HG03460 (cell line): ENCODE results near the gene CLCA2.

Experiments
- ATAC-seq: cut with Tn5 transposase; IDR thresholded peaks from one replicate; pipeline ENCODE4 v1.9.1; 2021; ENCODE audit not compliant: unreplicated experiment

CLCA2 gene, protein sequence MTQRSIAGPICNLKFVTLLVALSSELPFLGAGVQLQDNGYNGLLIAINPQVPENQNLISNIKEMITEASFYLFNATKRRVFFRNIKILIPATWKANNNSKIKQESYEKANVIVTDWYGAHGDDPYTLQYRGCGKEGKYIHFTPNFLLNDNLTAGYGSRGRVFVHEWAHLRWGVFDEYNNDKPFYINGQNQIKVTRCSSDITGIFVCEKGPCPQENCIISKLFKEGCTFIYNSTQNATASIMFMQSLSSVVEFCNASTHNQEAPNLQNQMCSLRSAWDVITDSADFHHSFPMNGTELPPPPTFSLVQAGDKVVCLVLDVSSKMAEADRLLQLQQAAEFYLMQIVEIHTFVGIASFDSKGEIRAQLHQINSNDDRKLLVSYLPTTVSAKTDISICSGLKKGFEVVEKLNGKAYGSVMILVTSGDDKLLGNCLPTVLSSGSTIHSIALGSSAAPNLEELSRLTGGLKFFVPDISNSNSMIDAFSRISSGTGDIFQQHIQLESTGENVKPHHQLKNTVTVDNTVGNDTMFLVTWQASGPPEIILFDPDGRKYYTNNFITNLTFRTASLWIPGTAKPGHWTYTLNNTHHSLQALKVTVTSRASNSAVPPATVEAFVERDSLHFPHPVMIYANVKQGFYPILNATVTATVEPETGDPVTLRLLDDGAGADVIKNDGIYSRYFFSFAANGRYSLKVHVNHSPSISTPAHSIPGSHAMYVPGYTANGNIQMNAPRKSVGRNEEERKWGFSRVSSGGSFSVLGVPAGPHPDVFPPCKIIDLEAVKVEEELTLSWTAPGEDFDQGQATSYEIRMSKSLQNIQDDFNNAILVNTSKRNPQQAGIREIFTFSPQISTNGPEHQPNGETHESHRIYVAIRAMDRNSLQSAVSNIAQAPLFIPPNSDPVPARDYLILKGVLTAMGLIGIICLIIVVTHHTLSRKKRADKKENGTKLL

DNA sequence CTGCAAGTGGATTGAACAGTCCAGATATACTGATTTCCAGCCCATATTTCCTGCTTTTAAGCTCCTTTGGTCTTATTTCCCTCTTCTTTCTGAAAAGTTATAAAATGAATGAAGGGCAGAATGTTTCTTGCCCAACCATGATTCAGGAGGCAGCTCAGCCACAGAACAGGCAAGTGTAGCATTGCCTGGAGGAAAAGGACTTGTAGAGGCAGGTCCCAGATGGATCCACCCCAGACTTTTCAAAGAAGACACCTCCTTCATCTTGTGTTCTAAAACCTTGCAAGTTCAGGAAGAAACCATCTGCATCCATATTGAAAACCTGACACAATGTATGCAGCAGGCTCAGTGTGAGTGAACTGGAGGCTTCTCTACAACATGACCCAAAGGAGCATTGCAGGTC lies at the start of gene CLCA2:
Gene CLCA2, plus strand, starts transcription at position 299 of the 400 bp plus-strand sequence. Its CDS starts 77 bp downstream, at position 376.
- ATAC-seq: no peak

- ATAC-seq: no peak
These were observed 48.3 kb upstream of the CLCA2 start for GRCh38 chr1:86375688-86376087.

- ATAC-seq: no peak
These were observed 46.6 kb upstream of the CLCA2 start for GRCh38 chr1:86377341-86377740.

- ATAC-seq: no peak
These were observed 45.2 kb upstream of the CLCA2 start for GRCh38 chr1:86378813-86379212.

DNA sequence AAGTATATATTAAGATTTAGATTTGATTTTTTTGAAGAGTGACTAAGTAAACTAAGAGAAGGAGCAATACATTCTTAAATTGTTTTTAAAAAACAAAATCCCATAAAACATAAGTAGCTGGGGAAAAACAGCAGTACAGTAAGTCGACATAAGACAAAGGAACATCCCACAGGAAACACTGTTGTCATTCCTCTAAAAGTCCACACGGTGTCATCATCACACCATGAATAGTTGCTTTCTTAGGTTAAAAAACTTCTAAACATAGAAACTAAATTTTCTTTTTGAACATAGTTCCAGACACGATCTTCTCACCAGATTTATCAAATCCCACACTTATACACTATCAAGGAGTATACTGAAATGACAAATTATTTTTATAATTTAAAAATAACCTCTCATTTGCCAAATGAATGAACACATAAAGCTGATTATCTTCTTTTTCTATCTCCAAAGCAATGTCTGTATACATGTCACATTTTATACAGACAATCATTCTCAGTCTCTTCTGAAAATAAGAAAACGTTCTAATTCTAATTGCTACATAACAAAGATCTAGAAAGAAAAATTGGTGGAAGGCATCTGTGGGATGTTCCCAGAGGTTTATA lies 43.6 kb upstream of the CLCA2 start:
- ATAC-seq: peak; percentile 54

DNA sequence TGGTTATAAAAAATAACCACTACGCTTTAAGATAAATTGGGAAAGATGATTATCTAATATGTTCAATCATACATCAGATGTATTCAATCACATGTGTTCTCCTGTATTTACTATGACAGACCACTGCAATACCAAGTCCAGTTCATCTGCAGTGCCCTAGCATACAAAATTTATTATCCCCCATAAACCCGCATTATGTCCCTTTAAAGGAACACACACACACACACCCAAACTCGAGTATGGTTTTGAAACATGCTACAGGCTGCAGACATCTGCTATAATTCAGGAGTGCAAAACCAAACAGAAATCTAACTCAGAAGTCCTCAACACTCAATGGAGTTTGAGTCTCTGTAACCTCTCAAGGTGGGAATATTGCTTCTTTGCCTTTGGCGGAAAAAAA lies 42.7 kb upstream of the CLCA2 start:
- no peak for ATAC-seq

GRCh38 chr1:86382878-86383277 lies 41.1 kb upstream of the CLCA2 start:
- peak; percentile 56 for ATAC-seq

DNA sequence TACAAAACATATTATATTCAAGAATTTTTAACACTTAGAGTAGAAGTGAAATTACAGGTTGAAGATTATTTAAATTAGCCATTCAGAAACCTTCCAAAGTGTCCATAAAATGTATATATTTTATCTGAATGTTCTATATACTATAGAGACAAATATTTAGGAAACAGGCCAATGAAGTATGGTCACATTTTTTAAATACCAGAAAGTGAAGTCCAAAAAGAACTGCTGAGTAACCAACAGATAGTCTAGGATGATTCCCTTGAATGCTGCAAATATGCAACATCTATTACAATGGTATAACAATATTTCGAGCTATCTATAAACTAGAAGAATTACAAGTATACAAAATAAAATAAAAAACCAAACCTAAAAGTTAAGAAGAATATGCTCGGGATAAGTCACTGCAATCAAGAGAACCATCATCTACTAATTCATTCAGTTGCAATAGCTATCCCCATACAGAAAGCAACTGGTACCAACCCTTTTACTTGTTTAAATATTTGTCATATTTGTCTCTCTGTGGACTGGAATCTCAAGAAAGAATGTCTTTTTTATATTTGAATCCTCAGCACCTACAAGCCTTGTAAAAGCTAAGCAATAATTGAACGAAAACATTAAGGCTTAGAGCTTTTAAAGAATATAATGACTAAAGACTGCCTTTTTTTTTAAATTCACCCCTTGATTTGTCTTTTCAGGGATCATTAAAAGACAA lies 35.9 kb upstream of the CLCA2 start:
- ATAC-seq: no peak

DNA sequence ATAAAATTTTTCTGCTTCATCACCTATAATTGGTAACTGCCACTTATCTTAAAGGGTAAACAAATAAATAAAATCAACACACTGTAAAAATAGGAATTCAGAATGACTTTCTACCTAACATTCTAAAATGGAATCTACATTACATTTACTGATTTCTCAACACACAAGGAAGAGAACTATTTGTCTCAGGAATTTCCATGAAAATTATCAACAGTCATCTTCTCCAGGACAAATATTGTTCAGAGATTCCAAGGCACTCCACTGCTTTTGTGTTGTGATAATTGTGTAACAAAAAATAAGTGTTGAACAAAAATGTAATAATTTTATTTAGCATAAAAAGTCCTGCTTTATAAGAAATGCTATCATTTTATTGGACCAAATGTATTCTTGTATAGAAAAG lies 35.2 kb upstream of the CLCA2 start:
- no peak for ATAC-seq

DNA sequence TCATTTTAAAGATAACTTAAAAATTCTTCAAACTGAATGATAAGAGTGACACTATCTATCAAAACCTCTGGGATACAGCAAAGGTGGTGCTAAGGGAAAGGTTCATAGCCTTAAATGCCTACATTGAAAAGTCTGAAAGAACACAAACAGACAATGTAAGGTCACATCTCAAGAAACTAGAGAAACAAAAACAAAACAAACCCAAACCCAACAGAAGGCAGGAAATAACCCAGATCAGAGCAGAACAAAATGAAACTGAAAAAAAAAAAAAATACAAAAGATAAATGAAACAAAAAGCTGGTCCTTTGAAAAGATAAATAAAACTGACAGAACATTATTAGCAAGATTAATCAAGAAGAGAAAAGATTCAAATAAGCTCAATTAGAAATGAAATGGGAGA lies 34.7 kb upstream of the CLCA2 start:
- peak; percentile 87 for ATAC-seq

- ATAC-seq: no peak
These were observed 29.6 kb upstream of the CLCA2 start for GRCh38 chr1:86394416-86394815.

GRCh38 chr1:86395751-86396497 lies 28.0 kb upstream of the CLCA2 start, which contains the start of gene ODF2L:
Gene ODF2L (minus strand): TSS chr1:86396323. CDS start chr1:86387027, 9,296 bp downstream.
- ATAC-seq: peak; percentile 100

- peak; percentile 21 for ATAC-seq
These were observed 27.5 kb upstream of the CLCA2 start for GRCh38 chr1:86396498-86396890.

DNA sequence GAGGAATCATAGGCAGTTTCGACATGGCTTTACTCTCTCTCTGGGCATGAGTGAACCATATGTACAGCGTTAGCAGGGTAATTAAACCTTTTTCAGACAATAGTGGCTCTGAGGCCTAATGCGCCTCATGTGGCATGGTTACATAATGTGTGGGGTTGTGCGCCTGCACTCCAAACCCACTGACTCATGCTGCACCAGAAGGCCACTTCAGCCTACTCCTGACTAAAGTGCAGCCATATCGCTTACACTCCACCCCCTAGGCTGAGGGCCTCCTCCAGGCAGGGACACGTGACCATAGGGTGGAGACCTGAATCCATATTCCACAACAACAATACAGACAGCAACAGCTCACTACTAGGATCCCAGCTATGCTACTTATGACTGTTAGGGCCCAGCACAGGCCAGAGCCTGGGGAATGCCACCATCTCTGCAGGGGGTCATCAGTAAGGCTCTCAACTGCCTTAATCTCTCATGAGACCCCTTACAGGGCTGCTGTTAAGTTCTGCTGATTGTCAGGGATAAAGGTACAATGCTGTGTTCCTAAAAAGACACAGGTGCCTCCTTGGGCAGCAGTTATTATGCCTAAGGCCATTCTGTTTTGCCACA lies 14.5 kb upstream of the CLCA2 start:
- ATAC-seq: no peak

DNA sequence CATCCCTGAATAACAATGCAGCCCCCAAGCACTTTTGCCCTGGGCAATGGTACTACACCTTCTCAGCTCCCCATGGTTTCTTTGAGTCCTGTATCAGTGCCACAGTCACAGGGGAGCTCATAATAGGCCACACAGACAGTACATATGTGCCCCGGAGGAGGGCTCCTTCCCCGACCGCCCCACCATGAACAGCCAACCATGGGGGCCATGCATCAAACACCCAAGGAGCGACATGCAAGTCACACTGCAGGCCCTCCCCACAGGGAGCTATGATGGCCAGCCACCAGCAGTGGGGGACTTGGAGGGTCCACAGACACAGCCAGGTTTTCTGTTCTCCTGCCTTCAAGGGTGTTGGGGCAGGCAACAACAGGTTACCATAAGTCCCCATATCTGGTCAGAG lies 13.1 kb upstream of the CLCA2 start:
- no peak for ATAC-seq

- no peak for ATAC-seq
These were observed 7.6 kb upstream of the CLCA2 start for GRCh38 chr1:86416343-86416742.

DNA sequence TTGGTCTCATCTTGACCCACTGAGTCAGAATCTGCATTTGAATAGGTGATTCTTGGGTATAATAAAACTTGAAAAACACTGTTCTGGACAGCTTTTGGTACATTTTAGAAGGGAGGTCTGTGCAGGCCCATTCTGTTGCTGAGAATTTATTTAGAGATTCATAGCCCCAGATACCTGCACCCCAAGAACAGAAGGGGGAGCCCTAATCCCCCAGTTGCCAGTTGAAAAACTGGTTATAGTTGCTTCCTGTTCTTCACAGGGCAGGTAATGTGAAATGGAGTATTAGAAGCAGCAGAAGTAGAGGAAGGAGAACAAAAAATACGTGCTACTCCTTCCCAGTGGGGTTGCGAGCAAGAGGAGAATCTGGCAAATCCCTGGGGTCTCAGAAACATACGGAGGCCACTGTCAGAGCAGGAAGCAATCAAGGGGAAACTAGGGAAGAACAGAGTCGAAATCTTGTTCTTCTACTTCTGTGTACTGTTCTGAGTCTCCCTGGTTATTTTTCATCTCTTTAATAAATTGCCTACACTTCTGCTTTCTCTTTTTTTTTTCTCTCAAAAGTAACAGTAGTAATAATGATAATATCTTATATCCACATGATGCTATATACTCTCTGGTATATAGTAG lies 4.6 kb upstream of the CLCA2 start:
- ATAC-seq: peak; percentile 73

DNA sequence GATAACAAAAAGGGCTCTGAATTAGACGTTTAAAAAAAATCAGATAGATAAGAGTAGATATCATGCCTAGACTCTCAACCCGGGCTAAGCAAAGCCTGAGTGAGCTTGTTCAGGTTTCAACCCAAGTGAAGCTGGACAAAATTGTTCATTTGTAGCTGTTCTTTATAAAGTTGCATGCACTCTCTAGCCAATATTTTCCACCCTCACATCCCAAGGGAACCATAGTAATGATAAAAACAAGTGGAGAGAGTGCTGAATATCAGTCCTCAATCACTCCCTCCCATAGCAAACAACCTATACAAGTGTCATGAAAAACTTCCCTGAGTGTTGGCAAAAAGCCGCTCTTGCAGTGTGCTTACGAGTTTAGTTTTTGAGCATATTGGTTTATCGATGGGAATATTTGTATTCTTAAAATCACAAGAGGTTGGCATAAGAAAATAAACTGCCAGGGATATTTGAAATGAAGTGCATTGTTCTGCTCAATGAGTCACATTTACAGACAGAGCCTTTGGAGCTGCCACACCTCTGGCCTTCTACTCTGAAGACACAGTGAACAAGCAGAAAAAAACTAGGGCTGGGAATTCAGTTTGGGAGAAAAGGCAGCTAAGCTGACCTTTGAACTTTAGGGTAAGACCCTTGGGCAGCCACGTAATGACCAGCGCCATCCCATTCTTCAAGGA lies 2.2 kb upstream of the CLCA2 start:
- ATAC-seq: no peak

DNA sequence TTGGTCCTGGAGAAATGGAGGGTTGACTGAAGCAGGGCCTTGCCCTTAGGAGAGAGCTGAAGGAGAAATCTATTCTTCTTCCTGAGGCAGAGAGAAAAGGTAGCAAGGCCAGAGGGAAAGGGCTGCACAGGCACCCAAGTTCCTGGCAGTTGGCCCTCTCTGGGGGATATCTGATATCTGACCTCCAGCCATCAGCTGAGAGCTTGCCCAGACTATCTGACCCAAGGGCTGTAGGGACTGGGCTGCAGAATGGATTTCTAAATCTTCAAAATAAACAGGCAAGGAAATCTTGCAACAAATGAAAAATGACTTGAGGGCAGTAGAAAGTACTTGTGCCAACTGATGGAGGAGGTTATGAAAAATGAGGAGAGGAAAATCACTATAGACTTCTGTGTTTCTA lies 498 bp upstream of the CLCA2 start:
- no peak for ATAC-seq
